Thyroid gland (tissue), 4 donors: ENCODE results near the gene PVALB. TPM values are rescaled to one million over a fixed set of nuclear protein-coding genes. Genes with fewer than 3 reads are reported as not detected.
"Not testable (repeated sequence)": the region's sequence is repeated elsewhere in the genome, so short reads cannot be mapped to it uniquely, and the experiment has no call there.

ENCODE experiments used
- DNase-seq, 2 donors: peaks; one replicate each; pipeline ENCODE4 v3.0.0-alpha.2; 2019
- H3K27ac ChIP-seq, 3 donors: fragments of 200-600 bp; sonication (generic); 1 replicate in 2 of 3; 2 replicates in 1 of 3; pipeline ENCODE4 v1.5.1; 2016 to 2019; ENCODE audit warnings: mild to moderate bottlenecking in 1 of 3, moderate library complexity in 1 of 3
- H3K27me3 ChIP-seq: fragments of 200-600 bp; sonication (generic); one replicate; pipeline ENCODE4 v1.5.1; 2019
- H3K36me3 ChIP-seq, 2 donors: fragments of 200-600 bp; sonication (generic); one replicate each; pipeline ENCODE4 v1.5.1; 2016 to 2019
- H3K4me1 ChIP-seq, 2 donors: fragments of 200-600 bp; sonication (generic); one replicate each; pipeline ENCODE4 v1.5.1; 2017 to 2019
- H3K4me3 ChIP-seq, 3 donors: fragments of 200-600 bp; sonication (generic); replicated peaks in 1 of 3; 1 replicate in 2 of 3; 2 replicates in 1 of 3; pipeline ENCODE4 v1.5.1; 2016; ENCODE audit warnings: mild to moderate bottlenecking in 1 of 3
- H3K9me3 ChIP-seq: fragments of 200-600 bp; sonication (generic); one replicate; pipeline ENCODE4 v1.5.1; 2017
- CTCF ChIP-seq, 6 experiments: fragments of 200-600 bp in 3 of 6; fragments of 450-650 bp in 3 of 6; sonication (generic) in 3 of 6; IDR thresholded peaks; one replicate each; pipeline ENCODE4 v1.5.1; 2016 to 2019; ENCODE audit warnings: antibody characterized with exemption in 6 of 6, mild to moderate bottlenecking in 2 of 6, inconsistent platforms in 1 of 6, moderate library complexity in 1 of 6
- POLR2A ChIP-seq, 2 donors: fragments of 450-650 bp; IDR thresholded peaks; one replicate each; pipeline ENCODE4 v1.6.1; 2017; ENCODE audit warnings: antibody characterized with exemption in 2 of 2, mild to moderate bottlenecking in 2 of 2, moderate library complexity in 1 of 2
- WGBS, 2 donors: methylation state at CpG; one replicate each; pipeline ENCODE4 v1.1.5; 2017; 5-methylcytosine and 5-hydroxymethylcytosine counted together
- intact Hi-C: fragments of 100-400 bp; cut with DNase I; formaldehyde crosslinking; loops from one replicate; pipeline ENCODE4 v1.15.1; 2023
- total RNA-seq, 4 donors: library from RNA; depleted of rRNA; stranded (reverse); fragments of >200 nt; gene quantifications; one replicate each; pipeline ENCODE4 v1.2.3, GENCODE V29; 2016

Gene PVALB
- total RNA-seq, 4 donors from 2014 or later, result not detected

GRCh38 chr22:36756031-36756430 is 60.8 kb downstream of the PVALB start:
- WGBS, 2 donors, result 33 to 35% methylated on average over 5 of the region's 7 CpGs
- no peak overlapping the region for H3K27ac ChIP-seq
- no peak for DNase-seq
- intact Hi-C loops, result no loop called here
- H3K36me3 ChIP-seq, result no peaks in the 10 kb centered on the region
- no peaks in the 10 kb centered on the region for H3K27me3 ChIP-seq
- TF ChIP-seq CTCF (IDR thresholded peaks at IDR 0.05) (no peak), POLR2A (IDR thresholded peaks at IDR 0.05) (no peak)
- H3K4me1 ChIP-seq, result peaks cover 8 to 13% of the 10 kb centered on the region in 2 donors
- H3K9me3 ChIP-seq, result no peaks in the 10 kb centered on the region
- no peak overlapping the region for H3K4me3 ChIP-seq

- no peak overlapping the region for H3K27ac ChIP-seq
- no peaks in the 10 kb centered on the region for H3K9me3 ChIP-seq
- H3K36me3 ChIP-seq, result no peaks in the 10 kb centered on the region
- peaks cover 8 to 13% of the 10 kb centered on the region in 2 donors for H3K4me1 ChIP-seq
- 81 to 85% methylated on average over 6 of the region's 6 CpGs for WGBS, 2 donors
- no peak for DNase-seq
- TF ChIP-seq CTCF (IDR thresholded peaks at IDR 0.05) (no peak), POLR2A (IDR thresholded peaks at IDR 0.05) (no peak)
- H3K4me3 ChIP-seq, result no peak overlapping the region
- H3K27me3 ChIP-seq, result no peaks in the 10 kb centered on the region
- intact Hi-C loops, result no loop called here
Measured at GRCh38 chr22:36755316-36755715, 61.5 kb downstream of the PVALB start.

- H3K9me3 ChIP-seq, H3K27ac ChIP-seq, H3K4me3 ChIP-seq, DNase-seq, H3K36me3 ChIP-seq, intact Hi-C loops, H3K27me3 ChIP-seq: not testable (repeated sequence)
- H3K4me1 ChIP-seq, result peaks cover 8 to 13% of the 10 kb centered on the region in 2 donors
- 90 to 91% methylated on average over 9 of the region's 9 CpGs for WGBS, 2 donors
Measured at GRCh38 chr22:36754881-36755280, 62.0 kb downstream of the PVALB start.

- WGBS, 2 donors, result 76 to 81% methylated on average over 10 to 12 of the region's 12 CpGs
- Histone ChIP-seq H3K36me3 (no peaks in the 10 kb centered on the region), H3K9me3 (no peaks in the 10 kb centered on the region), H3K4me1 (peaks cover 0 to 3% of the 10 kb centered on the region in 2 donors), H3K27ac (no peak overlapping the region), H3K27me3 (no peaks in the 10 kb centered on the region), H3K4me3 (no peak overlapping the region)
- no peak for DNase-seq
- no peak for TF ChIP-seq POLR2A (IDR thresholded peaks at IDR 0.05)
- no peak for TF ChIP-seq CTCF (IDR thresholded peaks at IDR 0.05)
- intact Hi-C loops, result no loop called here
Measured at GRCh38 chr22:36753916-36754315, 62.9 kb downstream of the PVALB start.

GRCh38 chr22:36753120-36753802 is 63.6 kb downstream of the PVALB start:
- H3K27me3 ChIP-seq, result no peaks in the 10 kb centered on the region
- no peak overlapping the region for H3K27ac ChIP-seq
- no peaks in the 10 kb centered on the region for H3K36me3 ChIP-seq
- H3K9me3 ChIP-seq, result no peaks in the 10 kb centered on the region
- H3K4me3 ChIP-seq, result no peak overlapping the region
- DNase-seq, result no peak
- TF ChIP-seq CTCF (IDR thresholded peaks at IDR 0.05), result no peak
- TF ChIP-seq POLR2A (IDR thresholded peaks at IDR 0.05), result no peak
- intact Hi-C loops, result no loop called here
- WGBS, 2 donors, result 60 to 68% methylated on average over 4 of the region's 4 CpGs
- H3K4me1 ChIP-seq, result no peaks in the 10 kb centered on the region

Other genes with a start within 250 kb of the PVALB start
- not detected for gene CACNG2, start 113.3 kb downstream of the PVALB start, total RNA-seq
- gene IFT27, start 40.9 kb downstream of the PVALB start, total RNA-seq, result 10 to 100 TPM; 25.1 to 39.2 (median 36.3) TPM
- 10 to 100 TPM in 1 of 4 donors, 1 to 10 TPM in 3; 3.7 to 16.9 (median 7.0) TPM for gene NCF4, start 44.0 kb upstream of the PVALB start, total RNA-seq
- gene CSF2RB, start 96.6 kb upstream of the PVALB start, total RNA-seq, result 1 to 10 TPM; 1.9 to 7.1 (median 3.0) TPM
- gene TST, start 202.4 kb upstream of the PVALB start, total RNA-seq, result 10 to 100 TPM; 35.7 to 51.2 (median 37.8) TPM
- gene MPST, start 202.7 kb upstream of the PVALB start, total RNA-seq, result 100 to 1,000 TPM in 1 of 4 donors, 10 to 100 TPM in 3; 67.7 to 102 (median 93.6) TPM
- gene KCTD17, start 234.7 kb upstream of the PVALB start, total RNA-seq, result 10 to 100 TPM in 2 of 4 donors, 1 to 10 TPM in 2; 6.1 to 18.9 (median 12.6) TPM